Left ventricle myocardium superior (tissue), 1 donor: ENCODE measurements around the gene RPL23. TPM values are rescaled to one million over a fixed set of nuclear protein-coding genes. Genes with fewer than 3 reads are reported as not detected.
"Not testable (repeated sequence)": the region's sequence is repeated elsewhere in the genome, so short reads cannot be mapped to it uniquely, and the experiment has no call there.

ENCODE experiments used
- ATAC-seq: fragments of 200-7000 bp; cut with Tn5 transposase; one replicate; pipeline ENCODE4 v1.9.1; 2020; ENCODE audit warnings: mild to moderate bottlenecking, moderate library complexity
- DNase-seq: peaks from one replicate; pipeline ENCODE4 v3.0.0-alpha.2; 2020
- intact Hi-C: fragments of 100-400 bp; cut with micrococcal nuclease; formaldehyde crosslinking; loops from one replicate; pipeline ENCODE4 v1.11.0; 2022
- total RNA-seq: library from RNA; stranded (reverse); fragmentation: NEBNext Ultra II Directional; extraction: Animal tissue kit (Norgen Biotek cat#: 25700); gene quantifications from one replicate; pipeline ENCODE4 v1.2.1, GENCODE V29; 2021
- donor health status: DM: no; HTN: yes; CAD: no; lungs with severe emphysema.

Gene RPL23
- total RNA-seq, 1 donor from 2014 or later = 799 TPM

- ATAC-seq (peak; percentile 65), DNase-seq (peak; percentile 83)
- intact Hi-C loops = no loop called here
Observed at GRCh38 chr17:38870259-38871165, 17.0 kb upstream of the RPL23 start.

- peak; percentile 93 for DNase-seq
- ATAC-seq = peak; percentile 87
- intact Hi-C loops = no loop called here
Observed at GRCh38 chr17:38869526-38870258, 16.2 kb upstream of the RPL23 start, which contains the start of gene LASP1. Gene LASP1, plus strand, starts transcription at chr17:38870058. Its CDS starts 132 bp downstream, at chr17:38870190.

- intact Hi-C loops = no loop called here
- ATAC-seq = peak; percentile 76
Observed at GRCh38 chr17:38868817-38869525, 15.4 kb upstream of the RPL23 start.

GRCh38 chr17:38867968-38868816 lies 14.7 kb upstream of the RPL23 start:
- peak; percentile 7 for ATAC-seq
- DNase-seq = peak; percentile 75
- intact Hi-C loops = no loop called here

More at GRCh38 chr17:38868817-38869525, 15.4 kb upstream of the RPL23 start:
- DNase-seq = peak; percentile 89

- intact Hi-C loops = no loop called here
- DNase-seq (peak; percentile 65), ATAC-seq (no peak)
Observed at GRCh38 chr17:38867179-38867967, 13.9 kb upstream of the RPL23 start.

- ATAC-seq (no peak), DNase-seq (no peak)
- intact Hi-C loops = no loop called here
Observed at GRCh38 chr17:38864636-38865398, 11.3 kb upstream of the RPL23 start.

GRCh38 chr17:38861399-38861843 lies 7.9 kb upstream of the RPL23 start:
- ATAC-seq (no peak), DNase-seq (no peak)
- intact Hi-C loops = no loop called here

GRCh38 chr17:38857271-38857670 lies 3.8 kb upstream of the RPL23 start:
- ATAC-seq (no peak), DNase-seq (no peak)
- intact Hi-C loops = no loop called here

GRCh38 chr17:38855101-38855714 lies 1.7 kb upstream of the RPL23 start:
- intact Hi-C loops, ATAC-seq, DNase-seq: not testable (repeated sequence)

- DNase-seq (no peak), ATAC-seq (peak; percentile 6)
- intact Hi-C loops = no loop called here
Observed at GRCh38 chr17:38852771-38853291, 690 bp downstream of the RPL23 start.

- no peak for ATAC-seq
- intact Hi-C loops = no loop called here
- DNase-seq = no peak
Observed at GRCh38 chr17:38851434-38851833, 2.1 kb downstream of the RPL23 start.

GRCh38 chr17:38850374-38850773 lies 3.1 kb downstream of the RPL23 start:
- DNase-seq = no peak
- intact Hi-C loops = no loop called here
- no peak for ATAC-seq

- ATAC-seq = no peak
- intact Hi-C loops = no loop called here
Observed at GRCh38 chr17:38848939-38849605, 4.4 kb downstream of the RPL23 start.

GRCh38 chr17:38848557-38848891 lies 5.0 kb downstream of the RPL23 start:
- no peak for DNase-seq
- intact Hi-C loops = no loop called here

More at GRCh38 chr17:38848939-38849605, 4.4 kb downstream of the RPL23 start:
- no peak for DNase-seq

GRCh38 chr17:38844261-38844757 lies 9.2 kb downstream of the RPL23 start:
- intact Hi-C loops = no loop called here
- ATAC-seq (no peak), DNase-seq (no peak)

More at GRCh38 chr17:38848557-38848891, 5.0 kb downstream of the RPL23 start:
- ATAC-seq = no peak

GRCh38 chr17:38825762-38826247 lies 27.7 kb downstream of the RPL23 start:
- DNase-seq (no peak), ATAC-seq (no peak)
- intact Hi-C loops = no loop called here
